Neural progenitor cell (in vitro differentiated cells): ENCODE data around the gene RAI1. TPM values are rescaled to one million over a fixed set of nuclear protein-coding genes. Genes with fewer than 3 reads are reported as not detected.

ENCODE experiments used
- DNase-seq: peaks from one replicate; pipeline ENCODE4 v3.0.0-alpha.2; 2016; ENCODE audit warnings: low spot score
- H2AFZ ChIP-seq: fragments of 200-600 bp; sonication (generic); replicated peaks from 2 replicates; pipeline ENCODE4 v1.6.1; 2016; ENCODE audit warnings: antibody characterized with exemption
- H3F3A ChIP-seq: fragments of 200-600 bp; sonication (generic); 2 replicates; pipeline ENCODE4 v1.6.1; 2016; ENCODE audit warnings: antibody characterized with exemption, low read depth
- H3K27ac ChIP-seq: fragments of 200-600 bp; sonication (generic); 2 replicates; pipeline ENCODE4 v1.5.1; 2016; ENCODE audit warnings: mild to moderate bottlenecking
- H3K27me3 ChIP-seq: fragments of 200-600 bp; sonication (generic); 2 replicates; pipeline ENCODE4 v1.6.1; 2016; ENCODE audit warnings: mild to moderate bottlenecking, moderate library complexity
- H3K36me3 ChIP-seq: fragments of 200-600 bp; sonication (generic); 2 replicates; pipeline ENCODE4 v1.5.1; 2016
- H3K4me1 ChIP-seq: fragments of 200-600 bp; sonication (generic); 2 replicates; pipeline ENCODE4 v1.6.1; 2016; ENCODE audit warnings: mixed run types
- H3K4me2 ChIP-seq: fragments of 200-600 bp; sonication (generic); 2 replicates; pipeline ENCODE4 v1.6.1; 2016
- H3K4me3 ChIP-seq: fragments of 200-600 bp; sonication (generic); 2 replicates; pipeline ENCODE4 v1.5.1; 2016
- H3K79me2 ChIP-seq: fragments of 200-600 bp; sonication (generic); 2 replicates; pipeline ENCODE4 v1.6.1; 2016; ENCODE audit warnings: low read depth
- H3K9ac ChIP-seq: fragments of 200-600 bp; sonication (generic); 2 replicates; pipeline ENCODE4 v1.6.1; 2016
- H3K9me3 ChIP-seq: fragments of 200-600 bp; sonication (generic); 2 replicates; pipeline ENCODE4 v1.5.1; 2016; ENCODE audit warnings: low read depth
- H4K20me1 ChIP-seq: fragments of 200-600 bp; sonication (generic); 2 replicates; pipeline ENCODE4 v1.6.1; 2016; ENCODE audit warnings: low read depth
- H3K27ac Mint-ChIP-seq: 3 replicates; pipeline ENCODE4 v1.8.0; 2021; ENCODE audit warnings: mixed read lengths
- H3K27me3 Mint-ChIP-seq: 2 replicates; pipeline ENCODE4 v1.8.0; 2022; ENCODE audit warnings: low read depth, mild to moderate bottlenecking, inconsistent platforms, moderate library complexity, mixed read lengths; ENCODE audit not compliant: insufficient read depth
- H3K36me3 Mint-ChIP-seq: 3 replicates; pipeline ENCODE4 v1.8.0; 2021; ENCODE audit warnings: mixed read lengths
- H3K4me1 Mint-ChIP-seq: 3 replicates; pipeline ENCODE4 v1.8.0; 2021; ENCODE audit warnings: mixed read lengths
- H3K4me3 Mint-ChIP-seq: 3 replicates; pipeline ENCODE4 v1.8.0; 2021; ENCODE audit warnings: mild to moderate bottlenecking, moderate library complexity, mixed read lengths
- H3K9me3 Mint-ChIP-seq: 3 replicates; pipeline ENCODE4 v1.8.0; 2020; ENCODE audit warnings: mixed read lengths
- EZH2 ChIP-seq: fragments of 200-600 bp; sonication (generic); IDR thresholded peaks from 2 replicates; pipeline ENCODE4 v1.6.1; 2017; ENCODE audit warnings: antibody characterized with exemption, mild to moderate bottlenecking, moderate library complexity
- EZH2phosphoT487 ChIP-seq: fragments of 200-600 bp; sonication (generic); IDR thresholded peaks from 2 replicates; pipeline ENCODE4 v1.6.1; 2017; ENCODE audit warnings: antibody characterized with exemption
- total RNA-seq: library from RNA; depleted of rRNA; stranded (reverse); fragments of >200 nt; gene quantifications from 2 replicates; pipeline ENCODE4 v1.2.3, GENCODE V29; 2015; ENCODE audit warnings: low replicate concordance
- TF ChIP-seq, protein P1 (sequence below): fragments of 200-600 bp; sonication (generic); IDR thresholded peaks from 2 replicates; pipeline ENCODE4 v1.5.1; 2017; ENCODE audit warnings: antibody characterized with exemption, mild to moderate bottlenecking

The RAI1 gene
- total RNA-seq, 1 donor from 2014 or later = 27.4 TPM

DNA sequence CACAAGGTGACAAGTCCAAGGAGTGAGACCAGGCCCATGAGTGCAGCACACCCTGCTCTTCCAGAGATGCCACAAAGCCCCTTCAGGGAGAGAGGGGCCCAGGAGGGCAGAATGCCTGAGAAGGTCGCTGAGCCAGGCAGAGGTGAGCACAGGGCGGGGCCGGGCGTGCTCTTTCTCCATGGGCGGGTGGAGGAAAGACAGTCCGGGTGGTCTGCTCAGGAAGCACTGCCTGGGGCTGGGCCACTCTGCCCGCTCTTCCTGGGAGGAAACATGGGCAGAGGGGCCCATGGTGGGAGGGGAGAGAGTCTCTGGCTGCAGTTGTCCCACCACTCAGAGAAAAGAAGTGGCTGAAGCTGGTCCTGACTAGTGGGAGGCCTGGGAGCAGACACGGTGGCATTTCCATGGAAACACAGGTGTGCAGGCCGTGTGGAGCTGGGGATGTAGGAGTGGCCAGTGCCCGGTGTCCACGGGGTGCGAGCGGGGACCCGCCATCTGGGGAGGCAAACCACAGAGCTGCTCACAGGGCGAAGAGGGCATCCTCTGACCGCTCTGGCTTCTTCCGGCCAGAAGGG, 165.9 kb downstream of the RAI1 start:
- H3F3A ChIP-seq = peaks cover 8% of the 10 kb centered on the region
- H4K20me1 ChIP-seq = no peaks in the 10 kb centered on the region
- H3K27ac ChIP-seq = no peak overlapping the region
- H3K4me1 ChIP-seq = peaks cover 52% of the 10 kb centered on the region
- H3K9me3 ChIP-seq = no peaks in the 10 kb centered on the region
- no peak overlapping the region for H3K4me2 ChIP-seq
- no peak overlapping the region for H3K4me3 ChIP-seq
- no peak overlapping the region for H3K4me3 Mint-ChIP-seq
- DNase-seq = no peak
- H3K36me3 ChIP-seq = no peaks in the 10 kb centered on the region
- peaks cover 58% of the 10 kb centered on the region for H3K4me1 Mint-ChIP-seq
- no peaks in the 10 kb centered on the region for H3K79me2 ChIP-seq
- no peaks in the 10 kb centered on the region for H3K36me3 Mint-ChIP-seq
- no peaks in the 10 kb centered on the region for H3K9me3 Mint-ChIP-seq
- H3K27ac Mint-ChIP-seq = peak overlapping the region; percentile 33
- H2AFZ ChIP-seq = no peak overlapping the region
- no peaks in the 10 kb centered on the region for H3K27me3 ChIP-seq
- no peak for TF ChIP-seq EZH2
- TF ChIP-seq, protein P1, sequence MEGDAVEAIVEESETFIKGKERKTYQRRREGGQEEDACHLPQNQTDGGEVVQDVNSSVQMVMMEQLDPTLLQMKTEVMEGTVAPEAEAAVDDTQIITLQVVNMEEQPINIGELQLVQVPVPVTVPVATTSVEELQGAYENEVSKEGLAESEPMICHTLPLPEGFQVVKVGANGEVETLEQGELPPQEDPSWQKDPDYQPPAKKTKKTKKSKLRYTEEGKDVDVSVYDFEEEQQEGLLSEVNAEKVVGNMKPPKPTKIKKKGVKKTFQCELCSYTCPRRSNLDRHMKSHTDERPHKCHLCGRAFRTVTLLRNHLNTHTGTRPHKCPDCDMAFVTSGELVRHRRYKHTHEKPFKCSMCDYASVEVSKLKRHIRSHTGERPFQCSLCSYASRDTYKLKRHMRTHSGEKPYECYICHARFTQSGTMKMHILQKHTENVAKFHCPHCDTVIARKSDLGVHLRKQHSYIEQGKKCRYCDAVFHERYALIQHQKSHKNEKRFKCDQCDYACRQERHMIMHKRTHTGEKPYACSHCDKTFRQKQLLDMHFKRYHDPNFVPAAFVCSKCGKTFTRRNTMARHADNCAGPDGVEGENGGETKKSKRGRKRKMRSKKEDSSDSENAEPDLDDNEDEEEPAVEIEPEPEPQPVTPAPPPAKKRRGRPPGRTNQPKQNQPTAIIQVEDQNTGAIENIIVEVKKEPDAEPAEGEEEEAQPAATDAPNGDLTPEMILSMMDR = no peak
- no peak for TF ChIP-seq EZH2phosphoT487
- no peak overlapping the region for H3K9ac ChIP-seq
- H3K27me3 Mint-ChIP-seq = peaks cover 2% of the 10 kb centered on the region

DNA sequence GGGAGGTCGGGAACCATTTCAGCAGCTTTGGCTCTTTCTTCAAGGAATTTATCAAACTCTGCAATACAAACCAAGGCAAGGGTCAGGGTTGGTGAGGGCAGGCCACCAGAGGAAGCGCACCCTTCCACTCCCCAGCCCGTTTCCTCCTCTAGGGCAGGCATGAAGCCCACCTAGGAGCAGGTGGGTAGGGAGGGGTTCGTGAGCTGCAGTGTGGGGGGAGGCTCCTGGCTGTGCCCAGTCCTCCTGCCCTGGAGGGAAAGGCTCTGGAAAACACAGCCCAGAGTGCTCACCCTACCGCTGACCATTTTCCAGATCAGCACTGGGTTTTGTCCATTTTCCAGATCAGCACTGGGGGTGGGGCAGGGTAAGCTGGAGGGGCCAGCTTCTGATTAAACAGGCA, 166.5 kb downstream of the RAI1 start:
- TF ChIP-seq, protein P1 = no peak
- TF ChIP-seq EZH2phosphoT487 = no peak
- TF ChIP-seq EZH2 = no peak
- no peaks in the 10 kb centered on the region for H3K9me3 Mint-ChIP-seq
- no peak overlapping the region for H3K27ac ChIP-seq
- H3F3A ChIP-seq = peaks cover 8% of the 10 kb centered on the region
- H3K27me3 Mint-ChIP-seq = peaks cover 3% of the 10 kb centered on the region
- H3K27ac Mint-ChIP-seq = no peak overlapping the region
- peaks cover 55% of the 10 kb centered on the region for H3K4me1 ChIP-seq
- H3K79me2 ChIP-seq = no peaks in the 10 kb centered on the region
- no peak overlapping the region for H3K4me3 ChIP-seq
- no peaks in the 10 kb centered on the region for H4K20me1 ChIP-seq
- no peaks in the 10 kb centered on the region for H3K36me3 ChIP-seq
- no peak overlapping the region for H3K9ac ChIP-seq
- no peak overlapping the region for H2AFZ ChIP-seq
- H3K9me3 ChIP-seq = no peaks in the 10 kb centered on the region
- DNase-seq = no peak
- peak overlapping the region; percentile 2 for H3K4me2 ChIP-seq
- no peaks in the 10 kb centered on the region for H3K27me3 ChIP-seq
- peaks cover 60% of the 10 kb centered on the region for H3K4me1 Mint-ChIP-seq
- no peaks in the 10 kb centered on the region for H3K36me3 Mint-ChIP-seq
- no peak overlapping the region for H3K4me3 Mint-ChIP-seq

DNA sequence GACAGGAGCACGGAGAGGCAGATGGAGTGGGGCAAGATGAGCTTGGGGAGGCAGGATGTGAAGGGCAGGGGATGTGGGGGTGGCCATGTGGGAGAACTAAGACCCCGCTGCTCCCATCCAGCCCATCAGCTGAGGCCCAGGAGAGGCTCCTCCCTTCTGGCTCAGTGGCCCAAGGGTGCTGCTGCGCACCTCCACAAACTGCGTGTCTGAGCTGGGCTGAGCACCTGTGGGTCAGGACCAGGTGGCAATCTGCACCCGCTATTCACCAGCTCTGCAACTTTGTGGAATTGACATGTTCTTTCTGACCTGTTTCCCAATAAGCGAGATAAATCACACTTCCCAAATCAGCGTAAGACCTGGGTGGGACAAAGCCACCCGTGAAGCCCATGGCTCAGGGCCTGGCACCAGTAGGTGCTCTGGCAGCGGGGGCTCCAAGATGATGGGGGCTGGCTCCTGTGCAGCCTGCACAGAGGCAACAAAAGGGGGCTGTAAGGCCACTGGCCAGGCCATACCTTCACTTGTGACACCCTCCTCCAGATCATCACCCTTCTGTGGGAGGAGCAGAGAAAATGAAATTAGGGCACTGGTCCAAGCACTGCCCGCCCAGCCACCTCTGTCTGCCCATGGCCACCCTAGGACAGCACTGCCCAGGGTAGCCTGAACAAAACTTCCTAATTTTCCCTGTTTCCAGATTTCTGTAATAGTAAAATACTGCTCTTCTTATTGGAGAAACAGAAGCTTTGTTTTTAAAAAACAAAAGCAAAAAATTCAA, 167.2 kb downstream of the RAI1 start:
- H3K27me3 Mint-ChIP-seq = peaks cover 3% of the 10 kb centered on the region
- no peak for TF ChIP-seq EZH2phosphoT487
- TF ChIP-seq, protein P1 = no peak
- no peak for TF ChIP-seq EZH2
- H3K36me3 ChIP-seq = no peaks in the 10 kb centered on the region

More for the DNA sequence above, 167.2 kb downstream of the RAI1 start:
- H3K9me3 Mint-ChIP-seq = no peaks in the 10 kb centered on the region
- no peak overlapping the region for H3K4me3 Mint-ChIP-seq
- Histone ChIP-seq H3K9ac (no peak overlapping the region), H3K79me2 (no peaks in the 10 kb centered on the region), H3K27me3 (no peaks in the 10 kb centered on the region), H3K4me2 (peak overlapping the region; percentile 2), H3K27ac (no peak overlapping the region), H3K9me3 (no peaks in the 10 kb centered on the region), H3K4me1 (peaks cover 62% of the 10 kb centered on the region), H2AFZ (no peak overlapping the region), H3K4me3 (no peak overlapping the region), H4K20me1 (no peaks in the 10 kb centered on the region), H3F3A (peaks cover 8% of the 10 kb centered on the region)
- peaks cover 64% of the 10 kb centered on the region for H3K4me1 Mint-ChIP-seq
- H3K36me3 Mint-ChIP-seq = no peaks in the 10 kb centered on the region
- H3K27ac Mint-ChIP-seq = no peak overlapping the region
- no peak for DNase-seq
